ENCODE measurements around the gene MORN4.
"Not testable (repeated sequence)": the region's sequence is repeated elsewhere in the genome, so short reads cannot be mapped to it uniquely, and the experiment has no call there.

Gene MORN4

DNA sequence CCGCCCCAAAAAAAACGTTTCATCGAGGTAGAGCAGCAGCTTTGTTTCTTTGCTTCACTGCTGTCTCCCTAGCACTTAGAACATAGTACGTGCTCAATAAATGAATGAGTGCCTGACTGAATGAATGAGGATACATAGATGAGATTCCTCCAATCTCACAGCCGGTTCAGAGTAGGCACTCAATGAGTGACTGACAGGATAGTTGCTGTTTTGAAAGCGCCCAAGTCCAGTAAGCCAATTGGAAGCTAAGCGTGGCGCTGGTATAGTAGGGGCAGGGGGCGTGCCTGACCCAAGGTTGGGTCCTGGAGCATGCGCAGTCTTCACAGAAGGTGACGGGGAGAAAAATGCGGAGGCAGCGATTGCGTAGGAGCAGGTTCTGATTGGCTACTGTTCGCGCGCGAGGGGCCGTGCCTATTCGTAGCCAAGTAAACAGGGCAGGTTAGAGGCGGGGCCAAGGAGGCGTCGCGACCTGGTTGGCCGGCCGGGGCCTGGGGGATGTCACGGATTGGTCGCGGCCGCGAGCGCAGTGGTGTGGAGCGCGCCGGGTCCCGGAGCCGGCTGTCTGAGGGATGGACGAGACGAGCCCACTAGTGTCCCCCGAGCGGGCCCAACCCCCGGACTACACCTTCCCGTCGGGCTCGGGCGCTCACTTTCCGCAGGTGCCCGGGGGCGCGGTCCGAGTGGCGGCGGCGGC is 7.0 kb upstream of the MORN4 start, which contains the start of gene PI4K2A (continued):
- TF ChIP-seq ZNF837 (tag by site-specific recombination; IDR thresholded peaks at IDR 0.05) (no peak), ZXDB (tag by site-specific recombination; IDR thresholded peaks at IDR 0.05) (0 out of 2 replicates have a peak, but pooled peaks have one; percentile 36), ZNF664 (tag by site-specific recombination; IDR thresholded peaks at IDR 0.05) (peak; percentile 100), SETDB1 (IDR thresholded peaks at IDR 0.05; ENCODE audit: insufficient read length, low read length) (peak; percentile 50), SP2 (tag by site-specific recombination; IDR thresholded peaks at IDR 0.05) (peak; percentile 100), IKZF3 (tag by site-specific recombination; IDR thresholded peaks at IDR 0.05) (no peak)
- TF ChIP-seq, protein P1, sequence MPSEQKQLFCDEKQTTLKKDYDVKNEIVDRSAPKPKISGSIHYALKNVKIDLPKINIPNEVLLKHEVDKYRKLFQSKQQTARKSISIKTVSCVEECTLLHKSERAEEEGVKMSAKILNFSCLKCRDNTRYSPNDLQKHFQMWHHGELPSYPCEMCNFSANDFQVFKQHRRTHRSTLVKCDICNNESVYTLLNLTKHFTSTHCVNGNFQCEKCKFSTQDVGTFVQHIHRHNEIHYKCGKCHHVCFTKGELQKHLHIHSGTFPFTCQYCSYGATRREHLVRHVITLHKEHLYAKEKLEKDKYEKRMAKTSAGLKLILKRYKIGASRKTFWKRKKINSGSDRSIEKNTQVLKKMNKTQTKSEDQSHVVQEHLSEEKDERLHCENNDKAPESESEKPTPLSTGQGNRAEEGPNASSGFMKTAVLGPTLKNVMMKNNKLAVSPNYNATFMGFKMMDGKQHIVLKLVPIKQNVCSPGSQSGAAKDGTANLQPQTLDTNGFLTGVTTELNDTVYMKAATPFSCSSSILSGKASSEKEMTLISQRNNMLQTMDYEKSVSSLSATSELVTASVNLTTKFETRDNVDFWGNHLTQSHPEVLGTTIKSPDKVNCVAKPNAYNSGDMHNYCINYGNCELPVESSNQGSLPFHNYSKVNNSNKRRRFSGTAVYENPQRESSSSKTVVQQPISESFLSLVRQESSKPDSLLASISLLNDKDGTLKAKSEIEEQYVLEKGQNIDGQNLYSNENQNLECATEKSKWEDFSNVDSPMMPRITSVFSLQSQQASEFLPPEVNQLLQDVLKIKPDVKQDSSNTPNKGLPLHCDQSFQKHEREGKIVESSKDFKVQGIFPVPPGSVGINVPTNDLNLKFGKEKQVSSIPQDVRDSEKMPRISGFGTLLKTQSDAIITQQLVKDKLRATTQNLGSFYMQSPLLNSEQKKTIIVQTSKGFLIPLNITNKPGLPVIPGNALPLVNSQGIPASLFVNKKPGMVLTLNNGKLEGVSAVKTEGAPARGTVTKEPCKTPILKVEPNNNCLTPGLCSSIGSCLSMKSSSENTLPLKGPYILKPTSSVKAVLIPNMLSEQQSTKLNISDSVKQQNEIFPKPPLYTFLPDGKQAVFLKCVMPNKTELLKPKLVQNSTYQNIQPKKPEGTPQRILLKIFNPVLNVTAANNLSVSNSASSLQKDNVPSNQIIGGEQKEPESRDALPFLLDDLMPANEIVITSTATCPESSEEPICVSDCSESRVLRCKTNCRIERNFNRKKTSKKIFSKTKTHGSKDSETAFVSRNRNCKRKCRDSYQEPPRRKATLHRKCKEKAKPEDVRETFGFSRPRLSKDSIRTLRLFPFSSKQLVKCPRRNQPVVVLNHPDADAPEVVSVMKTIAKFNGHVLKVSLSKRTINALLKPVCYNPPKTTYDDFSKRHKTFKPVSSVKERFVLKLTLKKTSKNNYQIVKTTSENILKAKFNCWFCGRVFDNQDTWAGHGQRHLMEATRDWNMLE (tag by site-specific recombination; conservative IDR thresholded peaks at IDR 0.05; ENCODE audit: low read depth), result no peak
- TF ChIP-seq, protein P2, sequence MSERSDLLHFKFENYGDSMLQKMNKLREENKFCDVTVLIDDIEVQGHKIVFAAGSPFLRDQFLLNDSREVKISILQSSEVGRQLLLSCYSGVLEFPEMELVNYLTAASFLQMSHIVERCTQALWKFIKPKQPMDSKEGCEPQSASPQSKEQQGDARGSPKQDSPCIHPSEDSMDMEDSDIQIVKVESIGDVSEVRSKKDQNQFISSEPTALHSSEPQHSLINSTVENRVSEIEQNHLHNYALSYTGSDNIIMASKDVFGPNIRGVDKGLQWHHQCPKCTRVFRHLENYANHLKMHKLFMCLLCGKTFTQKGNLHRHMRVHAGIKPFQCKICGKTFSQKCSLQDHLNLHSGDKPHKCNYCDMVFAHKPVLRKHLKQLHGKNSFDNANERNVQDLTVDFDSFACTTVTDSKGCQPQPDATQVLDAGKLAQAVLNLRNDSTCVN (tag by site-specific recombination; optimal IDR thresholded peaks at IDR 0.05), result peak; percentile 95
- TF ChIP-seq, protein P3, sequence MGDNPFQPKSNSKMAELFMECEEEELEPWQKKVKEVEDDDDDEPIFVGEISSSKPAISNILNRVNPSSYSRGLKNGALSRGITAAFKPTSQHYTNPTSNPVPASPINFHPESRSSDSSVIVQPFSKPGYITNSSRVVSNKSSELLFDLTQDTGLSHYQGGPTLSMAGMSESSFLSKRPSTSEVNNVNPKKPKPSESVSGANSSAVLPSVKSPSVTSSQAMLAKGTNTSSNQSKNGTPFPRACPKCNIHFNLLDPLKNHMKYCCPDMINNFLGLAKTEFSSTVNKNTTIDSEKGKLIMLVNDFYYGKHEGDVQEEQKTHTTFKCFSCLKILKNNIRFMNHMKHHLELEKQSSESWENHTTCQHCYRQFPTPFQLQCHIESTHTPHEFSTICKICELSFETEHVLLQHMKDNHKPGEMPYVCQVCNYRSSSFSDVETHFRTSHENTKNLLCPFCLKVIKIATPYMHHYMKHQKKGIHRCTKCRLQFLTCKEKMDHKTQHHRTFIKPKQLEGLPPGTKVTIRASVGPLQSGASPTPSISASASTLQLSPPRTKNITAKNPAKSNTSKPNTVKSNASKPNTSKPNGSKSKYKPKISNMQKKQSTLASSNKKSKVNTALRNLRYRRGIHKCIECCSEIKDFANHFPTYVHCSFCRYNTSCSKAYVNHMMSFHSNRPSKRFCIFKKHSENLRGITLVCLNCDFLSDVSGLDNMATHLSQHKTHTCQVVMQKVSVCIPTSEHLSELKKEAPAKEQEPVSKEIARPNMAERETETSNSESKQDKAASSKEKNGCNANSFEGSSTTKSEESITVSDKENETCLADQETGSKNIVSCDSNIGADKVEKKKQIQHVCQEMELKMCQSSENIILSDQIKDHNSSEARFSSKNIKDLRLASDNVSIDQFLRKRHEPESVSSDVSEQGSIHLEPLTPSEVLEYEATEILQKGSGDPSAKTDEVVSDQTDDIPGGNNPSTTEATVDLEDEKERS (tag by site-specific recombination; IDR thresholded peaks at IDR 0.05), result no peak
- TF ChIP-seq, protein P4, sequence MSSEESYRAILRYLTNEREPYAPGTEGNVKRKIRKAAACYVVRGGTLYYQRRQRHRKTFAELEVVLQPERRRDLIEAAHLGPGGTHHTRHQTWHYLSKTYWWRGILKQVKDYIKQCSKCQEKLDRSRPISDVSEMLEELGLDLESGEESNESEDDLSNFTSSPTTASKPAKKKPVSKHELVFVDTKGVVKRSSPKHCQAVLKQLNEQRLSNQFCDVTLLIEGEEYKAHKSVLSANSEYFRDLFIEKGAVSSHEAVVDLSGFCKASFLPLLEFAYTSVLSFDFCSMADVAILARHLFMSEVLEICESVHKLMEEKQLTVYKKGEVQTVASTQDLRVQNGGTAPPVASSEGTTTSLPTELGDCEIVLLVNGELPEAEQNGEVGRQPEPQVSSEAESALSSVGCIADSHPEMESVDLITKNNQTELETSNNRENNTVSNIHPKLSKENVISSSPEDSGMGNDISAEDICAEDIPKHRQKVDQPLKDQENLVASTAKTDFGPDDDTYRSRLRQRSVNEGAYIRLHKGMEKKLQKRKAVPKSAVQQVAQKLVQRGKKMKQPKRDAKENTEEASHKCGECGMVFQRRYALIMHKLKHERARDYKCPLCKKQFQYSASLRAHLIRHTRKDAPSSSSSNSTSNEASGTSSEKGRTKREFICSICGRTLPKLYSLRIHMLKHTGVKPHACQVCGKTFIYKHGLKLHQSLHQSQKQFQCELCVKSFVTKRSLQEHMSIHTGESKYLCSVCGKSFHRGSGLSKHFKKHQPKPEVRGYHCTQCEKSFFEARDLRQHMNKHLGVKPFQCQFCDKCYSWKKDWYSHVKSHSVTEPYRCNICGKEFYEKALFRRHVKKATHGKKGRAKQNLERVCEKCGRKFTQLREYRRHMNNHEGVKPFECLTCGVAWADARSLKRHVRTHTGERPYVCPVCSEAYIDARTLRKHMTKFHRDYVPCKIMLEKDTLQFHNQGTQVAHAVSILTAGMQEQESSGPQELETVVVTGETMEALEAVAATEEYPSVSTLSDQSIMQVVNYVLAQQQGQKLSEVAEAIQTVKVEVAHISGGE (tag by site-specific recombination; conservative IDR thresholded peaks at IDR 0.05; ENCODE audit: low read depth), result no peak

DNA sequence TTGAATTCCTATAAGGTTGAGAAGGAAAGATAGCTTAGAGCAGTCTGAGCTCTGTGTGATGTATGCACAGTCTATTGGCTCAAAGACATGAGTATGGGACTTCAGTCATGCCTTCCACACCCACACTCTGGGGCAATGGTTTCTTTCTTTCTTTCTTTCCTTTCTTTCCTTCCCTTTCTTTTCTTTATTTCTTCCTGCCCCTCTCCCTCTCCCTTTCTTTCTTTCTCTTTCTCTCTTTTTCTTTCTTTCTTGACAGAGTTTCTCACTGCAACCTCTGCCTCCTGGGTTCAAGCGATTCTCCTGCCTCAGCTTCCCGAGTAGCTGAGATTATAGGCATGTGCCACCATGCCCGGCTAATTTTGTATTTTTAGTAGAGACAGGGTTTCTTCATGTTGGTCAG is 5.8 kb upstream of the MORN4 start:
- CTCF ChIA-PET, result interaction anchor here (0.9 kb wide), 1 partner anchor 24 kb away, joined by 3 read pairs; no protein-coding TSS in a partner anchor
- POLR2A ChIA-PET, result not testable (repeated sequence)
- peak; percentile 88 for TF ChIP-seq PRDM1 (tag by site-specific recombination; IDR thresholded peaks at IDR 0.05)
- TF ChIP-seq ZNF366 (tag by site-specific recombination; conservative IDR thresholded peaks at IDR 0.05), result peak; percentile 43; the same call in 1 of the 2 replicates

More for the DNA sequence above, 5.8 kb upstream of the MORN4 start:
- peaks cover 0 to 13% of the 10 kb centered on the region in 2 experiments; a peak in 1 of 3 replicates for H3K36me3 ChIP-seq (ENCODE audit: control insufficient read depth in 2 of 2, insufficient read depth in 1 of 2, low read length in 2 of 2)
- H3K4me3 ChIP-seq (ENCODE audit: low read depth, low read length); H3K4me1 ChIP-seq (ENCODE audit: control insufficient read depth, insufficient read depth, low read length); H3K9me3 ChIP-seq (ENCODE audit: control insufficient read depth, insufficient read depth, low read depth, low read length); H3K27ac ChIP-seq (ENCODE audit: extremely low read depth, low read depth, low read length): not testable (repeated sequence)
